ENCODE results near the gene ELP4. TPM values are rescaled to one million over a fixed set of nuclear protein-coding genes. Genes with fewer than 3 reads are reported as not detected.

Gene ELP4
- total RNA-seq, 1 experiment from 2014 or later, result 15.2 TPM

DNA sequence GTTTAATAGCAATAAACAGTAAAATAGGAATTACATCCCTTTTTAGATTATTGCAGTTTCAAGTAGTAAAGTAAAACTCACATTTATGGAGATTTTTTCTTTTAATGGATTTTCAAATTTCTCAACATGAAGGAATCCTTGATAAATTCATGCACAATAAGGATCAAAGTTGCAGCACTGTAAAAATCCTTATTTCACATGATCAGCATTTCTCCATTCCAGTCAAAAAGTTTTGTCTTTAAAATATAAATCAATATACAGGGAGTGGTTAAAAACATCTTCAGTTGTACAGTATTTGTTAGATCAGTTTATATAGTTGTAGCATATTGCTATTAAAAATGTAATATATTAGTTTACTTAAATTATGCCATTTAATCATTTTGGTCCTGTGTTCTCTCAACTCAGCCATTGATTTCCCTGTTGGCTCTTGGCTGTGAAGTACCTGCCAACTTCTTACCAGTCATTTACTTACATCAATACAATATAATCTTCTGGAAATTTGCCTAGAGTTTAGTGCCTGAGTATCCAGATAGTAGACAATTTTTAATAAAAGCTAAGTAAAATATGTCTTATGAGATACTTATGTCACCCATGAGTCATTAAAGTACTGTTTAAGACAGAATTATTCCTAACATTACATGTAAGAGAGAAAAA, 12.1 kb downstream of the ELP4 start:
- no peak overlapping the region for H3K9ac ChIP-seq (ENCODE audit: extremely low read depth, insufficient read length, low read length)
- no peak overlapping the region for H4K8ac ChIP-seq (replicated peaks; ENCODE audit: insufficient read length, low read depth, low read length)
- H3K36me3 Mint-ChIP-seq (ENCODE audit: insufficient read depth in 1 of 3, low read depth in 3 of 3), result peaks cover 2 to 8% (median 6%) of the 10 kb centered on the region in 3 experiments; a peak in 4 of 7 replicates
- H3K79me2 ChIP-seq (ENCODE audit: insufficient read depth, low read length), result no peaks in the 10 kb centered on the region
- no peak overlapping the region for H2BK12ac ChIP-seq (ENCODE audit: insufficient read length, low read depth, low read length)
- H3K4ac ChIP-seq (ENCODE audit: low read depth, low read length), result no peak overlapping the region
- no peak overlapping the region for H3K27ac ChIP-seq (ENCODE audit: insufficient read length, low read depth, low read length)
- no peak overlapping the region for H3K27ac Mint-ChIP-seq
- H3K9me3 ChIP-seq (ENCODE audit: control insufficient read depth, low read depth, low read length), result no peaks in the 10 kb centered on the region
- no peak overlapping the region for H3K4me3 Mint-ChIP-seq
- no peaks in the 10 kb centered on the region for H3K9me3 Mint-ChIP-seq
- H2BK5ac ChIP-seq (ENCODE audit: insufficient read length, low read length), result no peak overlapping the region
- no peaks in the 10 kb centered on the region for H3K4me1 Mint-ChIP-seq
- H3K27me3 Mint-ChIP-seq (ENCODE audit: low read depth), result no peaks in the 10 kb centered on the region
- no peak overlapping the region for H4K91ac ChIP-seq (ENCODE audit: insufficient read length, low read depth, low read length)
- H3K4me1 ChIP-seq (ENCODE audit: insufficient read depth, low read length), result no peaks in the 10 kb centered on the region
- no peak overlapping the region for H2AK5ac ChIP-seq (ENCODE audit: insufficient read length, low read length)
- no peak overlapping the region for H3K56ac ChIP-seq (ENCODE audit: insufficient read length, low read depth, low read length)
- H3K79me1 ChIP-seq (ENCODE audit: insufficient read depth, low read depth, low read length, poor library complexity, severe bottlenecking), result no peaks in the 10 kb centered on the region
- H3K4me2 ChIP-seq (ENCODE audit: insufficient read depth, insufficient read length, low read length), result no peak overlapping the region
- no peak for DNase-seq
- H3K23me2 ChIP-seq (ENCODE audit: insufficient read length, low read depth, low read length, poor library complexity, severe bottlenecking), result no peaks in the 10 kb centered on the region
- H3K18ac ChIP-seq (ENCODE audit: insufficient read length, low read depth, low read length), result no peak overlapping the region
- TF ChIP-seq, protein P1, sequence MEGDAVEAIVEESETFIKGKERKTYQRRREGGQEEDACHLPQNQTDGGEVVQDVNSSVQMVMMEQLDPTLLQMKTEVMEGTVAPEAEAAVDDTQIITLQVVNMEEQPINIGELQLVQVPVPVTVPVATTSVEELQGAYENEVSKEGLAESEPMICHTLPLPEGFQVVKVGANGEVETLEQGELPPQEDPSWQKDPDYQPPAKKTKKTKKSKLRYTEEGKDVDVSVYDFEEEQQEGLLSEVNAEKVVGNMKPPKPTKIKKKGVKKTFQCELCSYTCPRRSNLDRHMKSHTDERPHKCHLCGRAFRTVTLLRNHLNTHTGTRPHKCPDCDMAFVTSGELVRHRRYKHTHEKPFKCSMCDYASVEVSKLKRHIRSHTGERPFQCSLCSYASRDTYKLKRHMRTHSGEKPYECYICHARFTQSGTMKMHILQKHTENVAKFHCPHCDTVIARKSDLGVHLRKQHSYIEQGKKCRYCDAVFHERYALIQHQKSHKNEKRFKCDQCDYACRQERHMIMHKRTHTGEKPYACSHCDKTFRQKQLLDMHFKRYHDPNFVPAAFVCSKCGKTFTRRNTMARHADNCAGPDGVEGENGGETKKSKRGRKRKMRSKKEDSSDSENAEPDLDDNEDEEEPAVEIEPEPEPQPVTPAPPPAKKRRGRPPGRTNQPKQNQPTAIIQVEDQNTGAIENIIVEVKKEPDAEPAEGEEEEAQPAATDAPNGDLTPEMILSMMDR (conservative IDR thresholded peaks at IDR 0.05), result no peak
- no peaks in the 10 kb centered on the region for H4K20me1 ChIP-seq (ENCODE audit: control insufficient read depth, insufficient read depth, insufficient read length)
- no peak overlapping the region for H2AFZ ChIP-seq (ENCODE audit: low read length)
- no peak overlapping the region for H2BK15ac ChIP-seq (ENCODE audit: low read depth, low read length)
- no peak overlapping the region for H2BK120ac ChIP-seq (ENCODE audit: low read depth, low read length, poor library complexity, severe bottlenecking)
- H3K14ac ChIP-seq (ENCODE audit: insufficient read depth, low read length), result no peak overlapping the region
- no peak overlapping the region for H3K23ac ChIP-seq (ENCODE audit: insufficient read length, low read depth, low read length)
- H3T11ph ChIP-seq (ENCODE audit: low read length), result no peak overlapping the region
- H4K5ac ChIP-seq (ENCODE audit: insufficient read length, low read depth, low read length), result no peak overlapping the region
- H3K27me3 ChIP-seq (ENCODE audit: insufficient read depth, low read length), result no peaks in the 10 kb centered on the region
- H2BK20ac ChIP-seq (ENCODE audit: low read depth, low read length, poor library complexity, severe bottlenecking), result no peak overlapping the region

All from H9 (cell line).